WTC11 (cell line): Measurements from ENCODE around the gene SBF2. TPM values are rescaled to one million over a fixed set of nuclear protein-coding genes. Genes with fewer than 3 reads are reported as not detected.

Experiments used
- ATAC-seq: fragments of 200-7000 bp; cut with Tn5 transposase; 2 replicates; pipeline ENCODE4 v1.10.0; 2021; ENCODE audit warnings: mild to moderate bottlenecking, moderate library complexity
- CTCF ChIA-PET: fragments of 300-600 bp; sonication (Branson Sonifier 250); formaldehyde crosslinking; loops from one replicate; lab custom pipeline; 2021; ENCODE audit warnings: antibody characterized with exemption; lab: Charles Lee
- POLR2A ChIA-PET: fragments of 350-600 bp; sonication (Branson Sonifier 250); formaldehyde crosslinking; loops from one replicate; lab custom pipeline; 2021; ENCODE audit warnings: antibody characterized with exemption; lab: Charles Lee
- DNase-seq: peaks from one replicate; pipeline ENCODE4 v3.0.0; 2021; ENCODE audit warnings: low spot score
- H3K27ac Mint-ChIP-seq: 2 replicates; pipeline ENCODE4 v1.8.0; 2021; ENCODE audit warnings: mixed read lengths
- H3K27me3 Mint-ChIP-seq: 2 replicates; pipeline ENCODE4 v1.8.0; 2021; ENCODE audit warnings: low read depth, mild to moderate bottlenecking, moderate library complexity, mixed read lengths
- H3K36me3 Mint-ChIP-seq: 2 replicates; pipeline ENCODE4 v1.8.0; 2021; ENCODE audit warnings: mixed read lengths
- H3K4me1 Mint-ChIP-seq: 2 replicates; pipeline ENCODE4 v1.8.0; 2022; ENCODE audit warnings: mixed read lengths
- H3K4me3 Mint-ChIP-seq: 2 replicates; pipeline ENCODE4 v1.8.0; 2021; ENCODE audit warnings: mild to moderate bottlenecking, moderate library complexity, mixed read lengths
- H3K9me3 Mint-ChIP-seq: 2 replicates; pipeline ENCODE4 v1.8.0; 2021; ENCODE audit warnings: mixed read lengths
- ATF3 ChIP-seq: sonication (generic); formaldehyde crosslinking; conservative IDR thresholded peaks from 2 replicates; pipeline ENCODE4 v1.8.1; 2022; ENCODE audit warnings: mild to moderate bottlenecking, missing genetic modification reagents
- CREM ChIP-seq: sonication (generic); formaldehyde crosslinking; IDR thresholded peaks from 2 replicates; pipeline ENCODE4 v1.8.1; 2022; ENCODE audit warnings: mild to moderate bottlenecking, missing genetic modification reagents, moderate library complexity
- GRHL2 ChIP-seq: fragments of 250-450 bp; sonication (Bioruptor Pico); IDR thresholded peaks from 2 replicates; pipeline ENCODE4 v1.8.0; 2022; ENCODE audit warnings: mild to moderate bottlenecking, moderate library complexity; ENCODE audit not compliant: insufficient replicate concordance, severe bottlenecking
- MXD4 ChIP-seq: fragments of 250-450 bp; sonication (Bioruptor Pico); IDR thresholded peaks from 2 replicates; pipeline ENCODE4 v1.8.0; 2021; ENCODE audit warnings: mild to moderate bottlenecking, moderate library complexity, borderline replicate concordance
- MYBL2 ChIP-seq: sonication (generic); formaldehyde crosslinking; IDR thresholded peaks from 2 replicates; pipeline ENCODE4 v1.8.1; 2023; ENCODE audit warnings: mild to moderate bottlenecking, moderate library complexity, missing genetic modification reagents
- NR2C2 ChIP-seq: sonication (generic); formaldehyde crosslinking; IDR thresholded peaks from 2 replicates; pipeline ENCODE4 v1.8.0; 2022; ENCODE audit warnings: mild to moderate bottlenecking, missing genetic modification reagents
- OVOL2 ChIP-seq: fragments of 250-450 bp; sonication (Bioruptor Pico); IDR thresholded peaks from 2 replicates; pipeline ENCODE4 v1.9.0; 2021; ENCODE audit warnings: mild to moderate bottlenecking, borderline replicate concordance
- SP1 ChIP-seq: sonication (generic); formaldehyde crosslinking; conservative IDR thresholded peaks from 2 replicates; pipeline ENCODE4 v1.8.1; 2022; ENCODE audit warnings: missing genetic modification reagents
- TEAD4 ChIP-seq: sonication (generic); formaldehyde crosslinking; IDR thresholded peaks from 2 replicates; pipeline ENCODE4 v1.8.0; 2022; ENCODE audit warnings: mild to moderate bottlenecking, missing genetic modification reagents
- ZBTB43 ChIP-seq: sonication (generic); formaldehyde crosslinking; IDR thresholded peaks from 2 replicates; pipeline ENCODE4 v1.8.1; 2023; ENCODE audit warnings: mild to moderate bottlenecking, missing genetic modification reagents
- ZNF532 ChIP-seq: fragments of 250-450 bp; sonication (Bioruptor Pico); IDR thresholded peaks from 2 replicates; pipeline ENCODE4 v1.9.0; 2021; ENCODE audit warnings: mild to moderate bottlenecking, borderline replicate concordance
- total RNA-seq: library from RNA; stranded (reverse); gene quantifications from 3 replicates; pipeline ENCODE4 v1.2.3, GENCODE V29; 2021
- TF ChIP-seq, protein P1 (sequence below): sonication (generic); formaldehyde crosslinking; conservative IDR thresholded peaks from 2 replicates; pipeline ENCODE4 v1.8.1; 2023; ENCODE audit warnings: mild to moderate bottlenecking, low read depth, missing genetic modification reagents, moderate library complexity
- TF ChIP-seq, protein P2 (sequence below): sonication (generic); formaldehyde crosslinking; IDR thresholded peaks from 2 replicates; pipeline ENCODE4 v1.8.1; 2022; ENCODE audit warnings: low read depth, missing genetic modification reagents, borderline replicate concordance
- TF ChIP-seq, protein P3 (sequence below): sonication (generic); formaldehyde crosslinking; IDR thresholded peaks from 2 replicates; pipeline ENCODE4 v1.8.0; 2022; ENCODE audit warnings: mild to moderate bottlenecking, missing genetic modification reagents

The SBF2 gene
- total RNA-seq, 1 experiment from 2014 or later = 47.6 TPM

DNA sequence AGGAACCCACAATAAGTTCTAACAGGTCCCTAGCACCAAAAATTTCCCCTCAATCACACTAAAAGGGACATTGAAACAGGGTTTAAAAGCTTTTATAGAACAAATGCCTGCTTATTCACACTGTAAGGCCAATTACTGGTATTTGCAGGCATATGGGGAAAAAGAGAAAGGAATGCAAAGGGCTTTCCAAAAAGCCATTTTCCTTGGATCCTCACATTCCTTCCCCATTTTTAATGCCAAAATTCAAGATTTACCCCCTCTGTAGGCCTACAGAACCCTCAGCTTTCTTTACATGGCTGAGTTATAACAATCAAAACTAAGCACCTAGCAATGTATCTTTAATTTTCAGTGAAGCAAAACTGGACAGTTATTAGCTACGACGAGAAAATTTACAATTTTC, 102.0 kb downstream of the SBF2 start (continued):
- TF ChIP-seq CREM (no peak), SP1 (CRISPR knock-in tag) (no peak), GRHL2 (no peak), NR2C2 (CRISPR knock-in tag) (no peak)

- POLR2A ChIA-PET = interaction anchor here (1.1 kb wide), 1 partner anchor 122 kb away, joined by 4 read pairs; no protein-coding TSS in a partner anchor
- Mint-ChIP-seq H3K27ac (no peak overlapping the region), H3K4me3 (no peak overlapping the region), H3K27me3 (no peaks in the 10 kb centered on the region), H3K9me3 (peaks cover 5% of the 10 kb centered on the region), H3K36me3 (peaks cover 7% of the 10 kb centered on the region), H3K4me1 (peaks cover 3% of the 10 kb centered on the region; the same call in 1 of the 2 replicates)
- no peak for ATAC-seq
- CTCF ChIA-PET = interaction anchor here (1.1 to 1.3 kb wide), 3 partner anchors 26 to 126 kb away, joined by 3 to 6 read pairs (median 3); no protein-coding TSS in a partner anchor
- DNase-seq = no peak
- TF ChIP-seq ATF3 (CRISPR knock-in tag) (no peak), CREM (no peak), TEAD4 (CRISPR knock-in tag) (no peak), ZBTB43 (no peak), MXD4 (no peak), MYBL2 (CRISPR knock-in tag) (no peak)
- TF ChIP-seq, protein P1, sequence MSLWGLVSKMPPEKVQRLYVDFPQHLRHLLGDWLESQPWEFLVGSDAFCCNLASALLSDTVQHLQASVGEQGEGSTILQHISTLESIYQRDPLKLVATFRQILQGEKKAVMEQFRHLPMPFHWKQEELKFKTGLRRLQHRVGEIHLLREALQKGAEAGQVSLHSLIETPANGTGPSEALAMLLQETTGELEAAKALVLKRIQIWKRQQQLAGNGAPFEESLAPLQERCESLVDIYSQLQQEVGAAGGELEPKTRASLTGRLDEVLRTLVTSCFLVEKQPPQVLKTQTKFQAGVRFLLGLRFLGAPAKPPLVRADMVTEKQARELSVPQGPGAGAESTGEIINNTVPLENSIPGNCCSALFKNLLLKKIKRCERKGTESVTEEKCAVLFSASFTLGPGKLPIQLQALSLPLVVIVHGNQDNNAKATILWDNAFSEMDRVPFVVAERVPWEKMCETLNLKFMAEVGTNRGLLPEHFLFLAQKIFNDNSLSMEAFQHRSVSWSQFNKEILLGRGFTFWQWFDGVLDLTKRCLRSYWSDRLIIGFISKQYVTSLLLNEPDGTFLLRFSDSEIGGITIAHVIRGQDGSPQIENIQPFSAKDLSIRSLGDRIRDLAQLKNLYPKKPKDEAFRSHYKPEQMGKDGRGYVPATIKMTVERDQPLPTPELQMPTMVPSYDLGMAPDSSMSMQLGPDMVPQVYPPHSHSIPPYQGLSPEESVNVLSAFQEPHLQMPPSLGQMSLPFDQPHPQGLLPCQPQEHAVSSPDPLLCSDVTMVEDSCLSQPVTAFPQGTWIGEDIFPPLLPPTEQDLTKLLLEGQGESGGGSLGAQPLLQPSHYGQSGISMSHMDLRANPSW (CRISPR knock-in tag) = no peak
- TF ChIP-seq, protein P2, sequence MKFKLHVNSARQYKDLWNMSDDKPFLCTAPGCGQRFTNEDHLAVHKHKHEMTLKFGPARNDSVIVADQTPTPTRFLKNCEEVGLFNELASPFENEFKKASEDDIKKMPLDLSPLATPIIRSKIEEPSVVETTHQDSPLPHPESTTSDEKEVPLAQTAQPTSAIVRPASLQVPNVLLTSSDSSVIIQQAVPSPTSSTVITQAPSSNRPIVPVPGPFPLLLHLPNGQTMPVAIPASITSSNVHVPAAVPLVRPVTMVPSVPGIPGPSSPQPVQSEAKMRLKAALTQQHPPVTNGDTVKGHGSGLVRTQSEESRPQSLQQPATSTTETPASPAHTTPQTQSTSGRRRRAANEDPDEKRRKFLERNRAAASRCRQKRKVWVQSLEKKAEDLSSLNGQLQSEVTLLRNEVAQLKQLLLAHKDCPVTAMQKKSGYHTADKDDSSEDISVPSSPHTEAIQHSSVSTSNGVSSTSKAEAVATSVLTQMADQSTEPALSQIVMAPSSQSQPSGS (CRISPR knock-in tag) = no peak
- TF ChIP-seq, protein P3, sequence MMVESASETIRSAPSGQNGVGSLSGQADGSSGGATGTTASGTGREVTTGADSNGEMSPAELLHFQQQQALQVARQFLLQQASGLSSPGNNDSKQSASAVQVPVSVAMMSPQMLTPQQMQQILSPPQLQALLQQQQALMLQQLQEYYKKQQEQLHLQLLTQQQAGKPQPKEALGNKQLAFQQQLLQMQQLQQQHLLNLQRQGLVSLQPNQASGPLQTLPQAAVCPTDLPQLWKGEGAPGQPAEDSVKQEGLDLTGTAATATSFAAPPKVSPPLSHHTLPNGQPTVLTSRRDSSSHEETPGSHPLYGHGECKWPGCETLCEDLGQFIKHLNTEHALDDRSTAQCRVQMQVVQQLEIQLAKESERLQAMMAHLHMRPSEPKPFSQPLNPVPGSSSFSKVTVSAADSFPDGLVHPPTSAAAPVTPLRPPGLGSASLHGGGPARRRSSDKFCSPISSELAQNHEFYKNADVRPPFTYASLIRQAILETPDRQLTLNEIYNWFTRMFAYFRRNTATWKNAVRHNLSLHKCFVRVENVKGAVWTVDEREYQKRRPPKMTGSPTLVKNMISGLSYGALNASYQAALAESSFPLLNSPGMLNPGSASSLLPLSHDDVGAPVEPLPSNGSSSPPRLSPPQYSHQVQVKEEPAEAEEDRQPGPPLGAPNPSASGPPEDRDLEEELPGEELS (CRISPR knock-in tag) = no peak
Measured at GRCh38 chr11:10181811-10182210, 112.2 kb downstream of the SBF2 start.

DNA sequence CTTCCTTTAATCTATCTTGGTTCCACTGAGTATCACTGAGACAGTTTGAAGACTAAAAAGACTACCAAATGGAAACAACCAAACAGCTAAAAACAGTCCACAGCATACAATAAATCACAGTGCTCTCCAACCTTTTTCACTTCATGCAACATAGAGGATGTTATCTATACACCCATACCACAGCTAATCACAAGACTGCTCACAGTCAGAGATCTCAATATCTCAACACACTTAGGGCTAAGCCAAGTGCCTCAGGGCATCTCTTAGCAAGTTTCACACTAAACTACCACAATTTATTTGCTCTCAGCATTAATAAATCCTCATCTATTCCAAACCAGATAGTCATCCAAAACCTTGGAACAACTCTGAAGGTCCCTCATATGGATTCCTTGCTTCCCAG, 129.4 kb downstream of the SBF2 start:
- Mint-ChIP-seq H3K27ac (no peak overlapping the region; the same call in 1 of the 2 replicates), H3K36me3 (no peaks in the 10 kb centered on the region), H3K27me3 (no peaks in the 10 kb centered on the region), H3K4me1 (peaks cover 9% of the 10 kb centered on the region), H3K9me3 (no peaks in the 10 kb centered on the region), H3K4me3 (no peak overlapping the region)
- ChIA-PET POLR2A (no interaction called here), CTCF (interaction anchor here (0.8 to 0.9 kb wide), 2 partner anchors 140 to 606 kb away, joined by 3 read pairs; partner anchors contain the start of gene ADM)
- no peak for ATAC-seq
- no peak for DNase-seq
- TF ChIP-seq OVOL2 (no peak), ZNF532 (no peak)
